H1 (cell line): ENCODE data around the gene PABPC1L. TPM values are rescaled to one million over a fixed set of nuclear protein-coding genes. Genes with fewer than 3 reads are reported as not detected.

ENCODE experiments used
- CTCF ChIA-PET: fragments of 300-600 bp; sonication (Branson Sonifier 250); formaldehyde crosslinking; loops from one replicate; lab custom pipeline; 2021; ENCODE audit not compliant: partially characterized antibody; lab: Charles Lee
- POLR2A ChIA-PET: fragments of 300-600 bp; sonication (Branson Sonifier 250); formaldehyde crosslinking; loops from one replicate; lab custom pipeline; 2021; ENCODE audit warnings: inconsistent platforms; ENCODE audit not compliant: partially characterized antibody; lab: Charles Lee
- DNase-seq, 2 experiments: peaks; one replicate each; pipeline versions ENCODE4 v3.0.0 to v3.0.0-alpha.2; 2010 to 2022; ENCODE audit warnings: low spot score in 2 of 2, low read depth in 1 of 2, mixed read lengths in 1 of 2
- FAIRE-seq: peaks from 2 replicates; lab custom pipeline; 2011; peaks lifted over from hg19 to GRCh38; lab: Jason Lieb, UNC
- H2AFZ ChIP-seq: 2 replicates; pipeline ENCODE4 v1.8.1; 2012; ENCODE audit warnings: low read length, inconsistent platforms
- H2AK5ac ChIP-seq: 2 replicates; pipeline ENCODE4 v1.6.1; 2013; ENCODE audit warnings: low read depth, low read length
- H2BK120ac ChIP-seq: replicated peaks from 2 replicates; pipeline ENCODE3; 2013; ENCODE audit warnings: low read depth, low read length, inconsistent platforms
- H2BK12ac ChIP-seq: 2 replicates; pipeline ENCODE4 v1.6.1; 2013; ENCODE audit warnings: low read depth, low read length
- H2BK15ac ChIP-seq: 2 replicates; pipeline ENCODE4 v1.6.1; 2013; ENCODE audit warnings: low read length
- H2BK20ac ChIP-seq: 2 replicates; pipeline ENCODE4 v1.6.1; 2013; ENCODE audit warnings: low read length
- H2BK5ac ChIP-seq: 2 replicates; pipeline ENCODE4 v1.6.1; 2013; ENCODE audit warnings: low read depth, low read length
- H3K14ac ChIP-seq: 2 replicates; pipeline ENCODE4 v1.6.1; 2013; ENCODE audit warnings: inconsistent platforms; ENCODE audit not compliant: insufficient read length
- H3K18ac ChIP-seq: 2 replicates; pipeline ENCODE4 v1.6.1; 2013; ENCODE audit warnings: low read length; ENCODE audit errors: extremely low read depth
- H3K23ac ChIP-seq: 2 replicates; pipeline ENCODE4 v1.6.1; 2013; ENCODE audit warnings: inconsistent platforms; ENCODE audit not compliant: insufficient read length
- H3K23me2 ChIP-seq: 2 replicates; pipeline ENCODE4 v1.6.1; 2013; ENCODE audit warnings: low read depth, low read length
- H3K27ac ChIP-seq: 2 replicates; pipeline ENCODE4 v1.6.1; 2011; ENCODE audit warnings: low read depth, low read length, inconsistent platforms
- H3K27me3 ChIP-seq, 4 experiments: replicated peaks in 1 of 4; 1 replicate in 1 of 4; 2 replicates in 3 of 4; pipeline versions ENCODE4 v1.6.1 to v1.8.1; 2011 to 2013; ENCODE audit warnings: low read length in 3 of 4, mild to moderate bottlenecking in 3 of 4, inconsistent platforms in 2 of 4, mixed read lengths in 2 of 4, moderate library complexity in 1 of 4; ENCODE audit not compliant: control insufficient read depth in 3 of 4, insufficient read depth in 3 of 4; ENCODE audit errors: extremely low read depth in 1 of 4
- H3K36me3 ChIP-seq, 4 experiments: 2 replicates each; pipeline versions ENCODE4 v1.6.1 to v1.8.1; 2011 to 2013; ENCODE audit warnings: mild to moderate bottlenecking in 4 of 4, low read length in 3 of 4, moderate library complexity in 2 of 4, control low read depth in 1 of 4, inconsistent platforms in 1 of 4; ENCODE audit not compliant: insufficient read depth in 4 of 4, control insufficient read depth in 2 of 4
- H3K4ac ChIP-seq: replicated peaks from 2 replicates; pipeline ENCODE3; 2013; ENCODE audit warnings: low read length, low read depth, mixed read lengths, inconsistent platforms; ENCODE audit not compliant: insufficient read length
- H3K4me1 ChIP-seq, 4 experiments: replicated peaks in 1 of 4; 1 replicate in 1 of 4; 2 replicates in 3 of 4; pipeline versions ENCODE4 v1.6.1 to v1.8.1; 2011 to 2013; ENCODE audit warnings: low read length in 3 of 4, inconsistent platforms in 2 of 4, mixed read lengths in 1 of 4; ENCODE audit not compliant: insufficient read depth in 4 of 4, control insufficient read depth in 3 of 4
- H3K4me2 ChIP-seq, 2 experiments: 2 replicates each; pipeline versions ENCODE4 v1.6.1 to v1.8.1; 2011 to 2013; ENCODE audit warnings: low read depth in 2 of 2, low read length in 2 of 2, control low read depth in 1 of 2, inconsistent platforms in 1 of 2, mild to moderate bottlenecking in 1 of 2; ENCODE audit not compliant: insufficient read depth in 1 of 2
- H3K4me3 ChIP-seq, 4 experiments: fragments of 200-600, 300-600 bp in 1 of 4; sonication (generic), shearing (Covaris generic), sonication (Bioruptor Twin) in 1 of 4; 2 replicates each; pipeline versions ENCODE4 v1.5.1 to v1.8.1; 2011 to 2016; ENCODE audit warnings: low read length in 4 of 4, low read depth in 3 of 4, control low read depth in 2 of 4, inconsistent platforms in 2 of 4, mild to moderate bottlenecking in 2 of 4, mixed read lengths in 1 of 4, moderate library complexity in 1 of 4; ENCODE audit not compliant: insufficient read depth in 2 of 4; ENCODE audit errors: extremely low read depth in 1 of 4
- H3K56ac ChIP-seq: replicated peaks from 2 replicates; pipeline ENCODE3; 2013; ENCODE audit warnings: low read depth, mild to moderate bottlenecking, mixed read lengths, low read length, inconsistent platforms; ENCODE audit not compliant: insufficient read length
- H3K79me1 ChIP-seq: 2 replicates; pipeline ENCODE4 v1.6.1; 2013; ENCODE audit warnings: low read depth, low read length, control low read depth
- H3K79me2 ChIP-seq, 2 experiments: 2 replicates each; pipeline versions ENCODE4 v1.6.1 to v1.8.1; 2012 to 2013; ENCODE audit warnings: low read length in 2 of 2, mild to moderate bottlenecking in 2 of 2, inconsistent platforms in 1 of 2; ENCODE audit not compliant: insufficient read depth in 2 of 2, control insufficient read depth in 1 of 2
- H3K9ac ChIP-seq, 4 experiments: replicated peaks in 1 of 4; 1 replicate in 1 of 4; 2 replicates in 3 of 4; pipeline versions ENCODE4 v1.6.1 to v1.8.1; 2011 to 2013; ENCODE audit warnings: low read depth in 3 of 4, low read length in 3 of 4, control low read depth in 2 of 4, mild to moderate bottlenecking in 2 of 4, moderate library complexity in 2 of 4, inconsistent platforms in 1 of 4; ENCODE audit errors: extremely low read depth in 1 of 4
- H3K9me3 ChIP-seq, 2 experiments: 2 replicates each; pipeline versions ENCODE4 v1.6.1 to v1.8.1; 2012 to 2013; ENCODE audit warnings: mild to moderate bottlenecking in 2 of 2, moderate library complexity in 2 of 2, control low read depth in 1 of 2, inconsistent platforms in 1 of 2, low read depth in 1 of 2, low read length in 1 of 2, mixed read lengths in 1 of 2; ENCODE audit not compliant: insufficient read depth in 2 of 2
- H4K20me1 ChIP-seq, 2 experiments: replicated peaks in 1 of 2; 2 replicates each; pipeline versions ENCODE3 to v1.8.1; 2011 to 2013; ENCODE audit warnings: inconsistent platforms in 2 of 2, low read length in 2 of 2, mild to moderate bottlenecking in 1 of 2; ENCODE audit not compliant: insufficient read depth in 2 of 2, control insufficient read depth in 1 of 2
- H4K5ac ChIP-seq: 2 replicates; pipeline ENCODE4 v1.6.1; 2013; ENCODE audit warnings: low read length, low read depth, mixed read lengths, inconsistent platforms; ENCODE audit not compliant: insufficient read length
- H4K8ac ChIP-seq: 2 replicates; pipeline ENCODE4 v1.8.0; 2013; ENCODE audit warnings: mild to moderate bottlenecking, moderate library complexity, low read length, inconsistent platforms; ENCODE audit not compliant: insufficient read depth; ENCODE audit errors: extremely low read depth
- H4K91ac ChIP-seq: replicated peaks from 2 replicates; pipeline ENCODE3; 2013; ENCODE audit warnings: low read length, mixed read lengths, inconsistent platforms; ENCODE audit not compliant: insufficient read length
- HDAC2 ChIP-seq, 2 experiments: fragments of 300-600 bp in 1 of 2; sonication (generic) in 1 of 2; IDR thresholded peaks; 2 replicates each; pipeline ENCODE4 v1.6.1; 2011 to 2012; ENCODE audit warnings: low read depth in 2 of 2, low read length in 2 of 2, mild to moderate bottlenecking in 2 of 2, moderate library complexity in 2 of 2, borderline replicate concordance in 1 of 2, inconsistent platforms in 1 of 2
- NRF1 ChIP-seq: IDR thresholded peaks from 2 replicates; pipeline ENCODE4 v1.6.1; 2011; ENCODE audit warnings: mild to moderate bottlenecking, low read depth, low read length, improper control_type of control experiment
- RAD21 ChIP-seq, 2 experiments: IDR thresholded peaks in 1 of 2; conservative IDR thresholded peaks in 1 of 2; 2 replicates each; pipeline ENCODE4 v1.6.1; 2011; ENCODE audit warnings: low read depth in 2 of 2, low read length in 2 of 2, improper control_type of control experiment in 1 of 2, inconsistent platforms in 1 of 2, mild to moderate bottlenecking in 1 of 2, moderate library complexity in 1 of 2
- SP4 ChIP-seq: IDR thresholded peaks from 2 replicates; pipeline ENCODE4 v1.6.1; 2012; ENCODE audit warnings: low read length, inconsistent platforms
- TAF1 ChIP-seq: IDR thresholded peaks from 2 replicates; pipeline ENCODE4 v1.6.1; 2011; ENCODE audit warnings: mild to moderate bottlenecking, low read depth, low read length
- WGBS, 2 experiments: shearing (Covaris generic) in 1 of 2; methylation state at CpG; one replicate each; pipeline versions ENCODE4 v1.1.6 to v1.1.7; 2013 to 2015; ENCODE audit warnings: low lambda C conversion rate in 2 of 2, mixed read lengths in 2 of 2, inconsistent platforms in 1 of 2, low coverage in 1 of 2, missing lambda C conversion rate in 1 of 2; ENCODE audit not compliant: insufficient replicate concordance in 2 of 2, insufficient coverage in 1 of 2, insufficient read length in 1 of 2; ENCODE audit errors: extremely low coverage in 1 of 2, missing lambda C conversion rate in 1 of 2; 5-methylcytosine and 5-hydroxymethylcytosine counted together
- polyA plus RNA-seq, 7 experiments: library from polyadenylated mRNA; depleted of rRNA in 3 of 7; stranded (reverse) in 5 of 7; unstranded in 2 of 7; fragments of >200 nt in 5 of 7; fragments of 200-250 nt in 2 of 7; gene quantifications; 1 replicate in 5 of 7; 2 replicates in 1 of 7; 4 replicates in 1 of 7; pipeline versions ENCODE4 v1.2.1 to v1.2.3, GENCODE V29; 2011 to 2013; ENCODE audit warnings: missing spikeins in 2 of 7, mixed read lengths in 2 of 7
- total RNA-seq: library from RNA; stranded (reverse); fragmentation: NEBNext Ultra II Directional; extraction: Animal tissue kit (Norgen Biotek cat#: 25700); gene quantifications from 2 replicates; pipeline ENCODE4 v1.2.1, GENCODE V29; 2021
- TF ChIP-seq, protein P1 (sequence below): IDR thresholded peaks from 2 replicates; pipeline ENCODE4 v1.6.1; 2012; ENCODE audit warnings: inconsistent platforms

Gene PABPC1L
- total and polyA plus RNA-seq, 2 of the 8 experiments (the other 6 are each of a cell fraction or from before 2014, with no cell fraction given), result 61.1 to 108 TPM

DNA sequence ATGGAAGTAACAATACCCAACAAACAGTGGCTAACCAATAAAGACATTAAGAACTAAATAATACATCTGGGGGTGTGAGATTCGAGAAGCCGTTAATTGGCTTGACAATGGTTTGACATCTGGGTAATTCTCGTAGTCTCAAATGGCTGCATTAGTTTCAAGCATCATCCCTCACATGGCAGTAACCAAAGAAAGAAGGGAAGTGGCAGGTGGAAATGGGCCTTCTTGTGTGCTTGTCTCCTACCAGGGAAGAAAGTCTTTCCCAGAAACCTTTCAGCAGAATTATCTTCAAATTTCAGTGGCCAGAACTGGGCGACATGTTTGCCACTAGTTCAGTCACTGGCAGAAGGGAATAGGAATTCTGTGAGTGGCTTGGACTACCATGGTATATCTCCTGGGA lies 66.8 kb downstream of the PABPC1L start:
- no peak overlapping the region for H3K14ac ChIP-seq
- no peak overlapping the region for H2BK12ac ChIP-seq
- H3K23me2 ChIP-seq, result no peaks in the 10 kb centered on the region
- no peak overlapping the region for H3K18ac ChIP-seq
- no peak overlapping the region for H2BK20ac ChIP-seq
- no peak overlapping the region for H3K4me2 ChIP-seq
- H3K27me3 ChIP-seq, result no peaks in the 10 kb centered on the region
- H3K4me1 ChIP-seq, result no peaks in the 10 kb centered on the region
- 83% methylated on average over 4 of the region's 4 CpGs; no CpG with 5 or more reads in 1 of the 2 experiments for WGBS, 2 experiments
- no peak overlapping the region for H2AFZ ChIP-seq
- DNase-seq (no peak), FAIRE-seq (no peak)
- no peak overlapping the region for H2AK5ac ChIP-seq
- no peak overlapping the region for H3K9ac ChIP-seq
- H4K91ac ChIP-seq, result no peak overlapping the region
- H4K8ac ChIP-seq, result no peak overlapping the region
- no peak overlapping the region for H3K4ac ChIP-seq
- no peak overlapping the region for H3K23ac ChIP-seq
- no peak overlapping the region for H2BK15ac ChIP-seq
- H2BK5ac ChIP-seq, result no peak overlapping the region
- peaks cover 2 to 57% (median 35%) of the 10 kb centered on the region in 4 experiments for H3K36me3 ChIP-seq
- H3K79me2 ChIP-seq, result no peaks in the 10 kb centered on the region
- POLR2A ChIA-PET, result no interaction called here
- no peak for TF ChIP-seq HDAC2 (IDR thresholded peaks at IDR 0.05; ENCODE audit: borderline replicate concordance in 1 of 2, low read depth in 2 of 2, low read length in 2 of 2)
- TF ChIP-seq TAF1, result no peak
- TF ChIP-seq NRF1, result no peak
- TF ChIP-seq, protein P1, sequence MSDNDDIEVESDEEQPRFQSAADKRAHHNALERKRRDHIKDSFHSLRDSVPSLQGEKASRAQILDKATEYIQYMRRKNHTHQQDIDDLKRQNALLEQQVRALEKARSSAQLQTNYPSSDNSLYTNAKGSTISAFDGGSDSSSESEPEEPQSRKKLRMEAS, result no peak
- no peak for TF ChIP-seq SP4
- no peak for TF ChIP-seq RAD21 (IDR thresholded peaks at IDR 0.05 in 1 of 2, conservative IDR thresholded peaks at IDR 0.05 in 1 of 2; ENCODE audit: low read depth in 2 of 2, low read length in 2 of 2)
- TF ChIP-seq, all 59 proteins: peak for 0
- CTCF ChIA-PET, result interaction anchor here (1.0 to 1.7 kb wide), 2 partner anchors 9 to 10 kb away, joined by 3 read pairs; no protein-coding TSS in a partner anchor
- no peaks in the 10 kb centered on the region for H3K9me3 ChIP-seq
- no peak overlapping the region for H3K4me3 ChIP-seq
- no peak overlapping the region for H3K56ac ChIP-seq
- no peak overlapping the region for H2BK120ac ChIP-seq
- no peak overlapping the region for H4K5ac ChIP-seq
- no peaks in the 10 kb centered on the region for H3K79me1 ChIP-seq
- H4K20me1 ChIP-seq, result peaks cover 2 to 3% of the 10 kb centered on the region in 2 experiments
- no peak overlapping the region for H3K27ac ChIP-seq
